ENCODE measurements around the gene KIAA1958.

DNA sequence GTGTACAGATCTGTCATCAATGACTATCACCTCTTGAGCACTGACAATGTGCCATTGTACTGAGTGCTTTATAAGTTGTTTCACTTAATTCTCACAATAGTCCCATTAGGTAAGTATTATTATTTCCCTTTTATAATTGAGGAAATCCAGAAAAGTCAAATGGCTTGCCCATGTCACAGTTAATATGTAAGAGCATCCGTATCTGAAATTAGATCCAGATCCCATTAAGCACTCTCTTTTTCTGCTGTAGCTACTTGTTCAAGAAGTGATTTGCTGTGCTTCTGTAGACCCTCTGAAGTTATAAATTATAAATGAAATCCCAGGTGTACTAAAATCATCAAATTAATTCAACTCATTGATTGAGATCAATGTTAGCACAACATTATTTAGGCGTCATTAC, 136.6 kb downstream of the KIAA1958 start:
- TF ChIP-seq, protein P1, sequence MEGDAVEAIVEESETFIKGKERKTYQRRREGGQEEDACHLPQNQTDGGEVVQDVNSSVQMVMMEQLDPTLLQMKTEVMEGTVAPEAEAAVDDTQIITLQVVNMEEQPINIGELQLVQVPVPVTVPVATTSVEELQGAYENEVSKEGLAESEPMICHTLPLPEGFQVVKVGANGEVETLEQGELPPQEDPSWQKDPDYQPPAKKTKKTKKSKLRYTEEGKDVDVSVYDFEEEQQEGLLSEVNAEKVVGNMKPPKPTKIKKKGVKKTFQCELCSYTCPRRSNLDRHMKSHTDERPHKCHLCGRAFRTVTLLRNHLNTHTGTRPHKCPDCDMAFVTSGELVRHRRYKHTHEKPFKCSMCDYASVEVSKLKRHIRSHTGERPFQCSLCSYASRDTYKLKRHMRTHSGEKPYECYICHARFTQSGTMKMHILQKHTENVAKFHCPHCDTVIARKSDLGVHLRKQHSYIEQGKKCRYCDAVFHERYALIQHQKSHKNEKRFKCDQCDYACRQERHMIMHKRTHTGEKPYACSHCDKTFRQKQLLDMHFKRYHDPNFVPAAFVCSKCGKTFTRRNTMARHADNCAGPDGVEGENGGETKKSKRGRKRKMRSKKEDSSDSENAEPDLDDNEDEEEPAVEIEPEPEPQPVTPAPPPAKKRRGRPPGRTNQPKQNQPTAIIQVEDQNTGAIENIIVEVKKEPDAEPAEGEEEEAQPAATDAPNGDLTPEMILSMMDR (conservative IDR thresholded peaks at IDR 0.05; ENCODE audit: low read depth, low read length) = no peak
- TF ChIP-seq EZH2 (IDR thresholded peaks at IDR 0.05; ENCODE audit: borderline replicate concordance, low read depth, low read length, poor library complexity, severe bottlenecking) = no peak
